Measurements from ENCODE around the gene SH3BGR.

SH3BGR gene

DNA sequence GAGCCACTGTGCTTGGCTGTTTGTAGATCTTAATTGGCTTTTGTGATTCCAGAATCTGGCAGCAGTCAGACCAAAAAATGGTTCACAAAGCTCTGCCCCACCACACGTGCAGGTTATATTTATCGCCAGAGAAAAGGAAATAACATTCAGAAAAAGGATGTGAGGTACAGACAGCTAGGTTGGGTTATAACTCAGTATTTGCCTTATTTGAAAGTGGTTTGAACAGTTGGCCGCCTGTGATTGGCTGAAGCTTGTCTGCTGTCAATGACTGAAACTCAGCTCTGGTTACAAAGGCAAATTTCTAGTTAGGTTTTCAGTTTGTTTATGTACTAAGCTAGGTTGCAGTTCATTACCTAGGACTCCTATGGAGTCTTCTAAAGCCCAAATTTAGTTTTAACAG is 9.6 kb downstream of the SH3BGR start:
- no peak for DNase-seq

DNA sequence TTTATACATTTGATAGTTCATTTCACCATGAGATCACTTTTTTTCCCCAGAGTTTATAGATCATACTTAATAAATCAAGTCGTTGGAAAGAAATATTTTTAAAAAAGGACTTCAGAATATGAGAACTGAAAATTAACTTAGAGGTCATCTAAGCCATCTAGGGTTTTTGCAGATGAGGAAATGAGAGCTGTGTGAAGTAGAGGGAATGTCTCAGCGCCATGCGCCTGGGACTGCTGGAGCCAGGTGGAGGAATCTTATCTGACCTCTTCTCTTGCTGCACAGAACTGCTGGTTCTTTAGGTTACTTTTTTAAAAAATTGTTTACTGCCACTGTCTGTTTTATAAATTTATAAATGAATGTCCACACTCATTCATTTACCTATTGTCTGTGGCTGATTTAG is 11.5 kb downstream of the SH3BGR start:
- DNase-seq = no peak

GRCh38 chr21:39466584-39466983 is 14.8 kb downstream of the SH3BGR start:
- no peak for DNase-seq

GRCh38 chr21:39467746-39468145 is 16.0 kb downstream of the SH3BGR start:
- DNase-seq = no peak

DNA sequence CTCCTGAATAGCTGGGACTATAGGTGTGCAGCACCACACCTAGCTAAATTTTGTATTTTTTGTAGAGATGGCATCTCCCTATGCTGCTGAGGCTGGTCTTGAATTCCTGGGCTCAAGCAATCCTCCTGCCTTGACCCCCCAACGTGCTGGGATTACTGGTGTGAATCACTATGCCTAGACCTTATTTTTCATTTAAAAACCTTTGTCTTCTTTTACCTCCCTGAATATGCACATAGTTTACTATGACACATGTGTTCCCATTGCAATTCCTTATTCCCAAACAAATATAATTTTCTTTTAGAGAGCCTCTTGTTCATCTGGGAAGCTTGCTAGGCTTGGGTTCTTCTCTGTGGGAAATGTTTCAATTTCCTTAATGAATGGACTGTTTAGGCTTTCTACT is 16.8 kb downstream of the SH3BGR start:
- no peak for DNase-seq

- DNase-seq = no peak
These were observed 19.8 kb downstream of the SH3BGR start for GRCh38 chr21:39471598-39471997.

DNA sequence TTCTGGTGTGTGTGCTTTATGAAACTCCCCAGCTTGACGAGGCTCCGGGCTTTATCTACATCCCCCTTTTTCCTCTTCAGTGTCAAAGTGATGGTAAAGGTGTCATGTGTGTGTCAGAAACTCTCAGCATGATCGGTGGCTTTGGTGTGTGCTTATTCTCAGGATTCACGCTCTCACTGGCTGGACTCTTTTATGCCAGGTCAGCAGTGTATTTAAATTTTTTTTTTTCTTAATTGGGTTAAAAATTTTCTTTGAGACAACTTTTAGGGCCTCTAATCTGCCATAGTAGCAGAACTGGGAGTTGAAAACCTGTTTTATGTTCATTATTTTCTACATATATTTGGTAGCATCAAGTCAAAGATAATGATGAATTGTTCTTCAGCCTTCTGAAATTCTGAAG is 21.0 kb downstream of the SH3BGR start:
- no peak for DNase-seq

GRCh38 chr21:39474611-39475010 is 22.8 kb downstream of the SH3BGR start:
- DNase-seq = no peak

DNA sequence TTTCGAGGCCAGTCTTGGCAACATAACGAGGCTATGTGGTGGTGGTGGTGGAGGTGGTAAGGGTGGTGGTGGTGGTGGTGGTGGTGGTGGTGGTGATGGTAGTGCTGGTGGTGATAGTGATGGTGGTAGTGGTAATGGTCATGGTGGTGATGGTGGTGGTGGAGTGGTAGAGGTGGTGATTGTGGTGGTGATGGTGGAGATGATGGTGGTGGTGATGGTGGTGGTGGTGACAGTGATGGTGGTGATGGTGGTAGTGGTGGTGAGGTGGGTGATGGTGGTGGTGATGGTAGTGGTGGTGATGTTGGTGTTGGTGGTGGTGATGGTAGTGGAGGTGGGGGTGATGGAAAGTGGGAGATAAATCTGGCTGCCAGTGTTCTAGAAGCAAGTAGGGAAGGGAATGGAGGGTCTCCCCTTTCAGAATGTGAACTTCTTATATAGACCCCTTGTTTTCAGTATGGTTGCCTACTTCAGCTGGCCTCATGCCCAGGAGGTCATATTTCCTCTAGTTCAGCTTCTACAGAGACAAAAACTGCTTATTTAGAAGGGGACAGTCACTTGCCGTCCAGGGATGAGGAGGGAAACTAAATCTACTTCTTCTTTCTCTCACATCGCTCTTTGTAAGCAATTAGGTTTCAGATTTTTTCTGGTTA is 27.5 kb downstream of the SH3BGR start:
- DNase-seq = no peak

DNA sequence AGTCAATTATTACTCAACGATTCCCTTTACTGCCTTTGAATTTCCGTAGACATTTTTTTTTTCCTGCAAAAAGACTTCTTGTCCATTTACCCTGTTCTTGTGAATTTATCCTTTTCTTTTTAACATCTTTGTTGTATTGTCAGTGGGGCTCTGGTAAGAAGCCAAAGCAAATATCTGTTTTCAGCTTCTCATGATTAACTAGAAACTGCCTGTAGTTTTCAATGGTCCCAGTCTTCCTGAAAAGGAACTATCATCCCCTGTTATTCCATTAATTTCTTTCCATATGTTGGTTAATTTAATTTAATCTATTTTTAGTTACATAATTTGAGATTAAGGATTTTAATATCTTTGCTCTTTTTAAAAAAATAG is 28.0 kb downstream of the SH3BGR start:
- no peak for DNase-seq

DNA sequence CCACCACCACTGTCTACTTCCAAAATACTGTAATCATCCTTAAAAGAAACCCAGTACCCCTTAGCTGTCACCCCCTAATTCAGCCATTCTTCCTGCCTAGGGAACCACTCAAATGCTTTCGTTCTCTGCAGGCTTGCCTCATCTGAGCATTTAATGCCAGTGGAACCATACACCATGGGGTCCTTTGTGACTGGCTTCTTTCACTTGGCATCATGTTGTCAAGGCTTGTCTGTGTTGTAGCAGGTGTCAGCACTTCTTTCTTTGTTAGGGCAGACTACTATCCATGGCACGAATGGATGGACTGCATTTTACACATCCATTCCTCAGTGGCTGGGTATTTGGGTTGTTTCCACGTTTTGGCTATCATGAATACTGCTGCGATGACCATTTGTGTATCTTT is 28.5 kb downstream of the SH3BGR start:
- DNase-seq = no peak

DNA sequence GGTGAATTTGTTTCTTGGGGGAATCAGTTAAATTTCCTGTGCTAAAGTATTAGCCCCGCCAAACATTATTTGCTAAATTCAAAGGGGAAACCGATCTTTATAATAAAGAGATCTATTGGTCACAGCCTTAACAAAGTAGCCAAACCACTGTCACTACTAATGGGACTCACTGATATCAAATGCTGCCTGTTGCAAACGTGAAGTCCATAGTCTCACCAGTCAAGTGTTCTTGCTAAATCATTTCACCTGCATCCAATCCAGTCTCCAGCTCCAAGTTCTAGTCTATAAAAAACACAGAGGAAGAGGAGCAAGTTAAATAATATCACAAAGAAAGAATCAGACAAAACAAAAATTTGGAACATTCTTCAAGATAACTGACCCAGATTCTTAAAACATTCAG is 30.1 kb downstream of the SH3BGR start:
- DNase-seq = no peak

GRCh38 chr21:39483917-39484316 is 32.1 kb downstream of the SH3BGR start:
- DNase-seq = no peak

GRCh38 chr21:39484711-39485276 is 33.0 kb downstream of the SH3BGR start:
- peak; percentile 20 for DNase-seq

DNA sequence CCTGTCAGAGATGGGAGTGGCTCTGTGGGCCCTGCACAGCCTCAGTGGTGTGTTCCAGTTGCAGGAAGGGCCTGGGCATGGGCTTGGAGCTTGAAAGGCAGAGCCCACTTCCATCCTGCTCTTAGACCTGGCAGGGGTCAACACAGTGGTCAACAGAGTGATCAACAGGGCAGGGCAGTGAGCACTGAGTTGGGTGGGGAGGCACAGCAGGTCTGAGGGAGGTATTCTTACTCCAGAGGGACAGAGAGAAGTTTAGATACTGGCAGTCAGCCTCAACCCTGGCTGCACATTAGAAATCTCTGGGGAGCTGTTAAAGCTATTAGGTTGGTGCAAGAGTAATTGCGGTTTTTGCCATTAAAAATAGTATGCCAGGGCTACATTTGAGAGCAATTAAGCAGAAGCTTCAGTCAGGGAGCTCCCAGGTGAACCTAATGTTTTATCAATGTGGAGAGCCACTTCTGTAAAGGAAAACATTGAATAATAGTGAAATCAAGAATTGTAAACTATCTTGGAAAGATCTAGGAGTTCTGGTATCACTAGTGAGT is 37.7 kb downstream of the SH3BGR start:
- DNase-seq = no peak

DNA sequence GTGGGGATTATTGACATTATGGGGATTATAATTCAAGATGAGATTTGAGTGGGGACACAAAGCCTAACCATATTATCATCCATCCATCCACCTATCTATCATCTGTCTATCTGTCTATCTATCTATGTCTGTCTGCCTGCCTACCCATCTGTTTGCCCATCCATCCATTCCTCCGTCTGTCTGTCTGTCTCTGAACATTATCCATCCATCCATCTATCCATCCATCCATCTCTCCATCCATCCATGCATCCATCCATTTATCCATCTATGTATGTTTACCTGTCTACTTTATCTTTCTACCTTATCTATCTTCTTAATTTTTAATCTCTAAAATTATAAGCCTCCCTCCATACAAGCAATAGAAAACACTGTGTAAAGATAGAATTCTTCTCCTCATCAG is 47.4 kb downstream of the SH3BGR start:
- DNase-seq = peak; percentile 35

- DNase-seq = no peak
These were observed 50.9 kb downstream of the SH3BGR start for GRCh38 chr21:39502631-39503030.

GRCh38 chr21:39503123-39503762 is 51.5 kb downstream of the SH3BGR start:
- no peak for DNase-seq

DNA sequence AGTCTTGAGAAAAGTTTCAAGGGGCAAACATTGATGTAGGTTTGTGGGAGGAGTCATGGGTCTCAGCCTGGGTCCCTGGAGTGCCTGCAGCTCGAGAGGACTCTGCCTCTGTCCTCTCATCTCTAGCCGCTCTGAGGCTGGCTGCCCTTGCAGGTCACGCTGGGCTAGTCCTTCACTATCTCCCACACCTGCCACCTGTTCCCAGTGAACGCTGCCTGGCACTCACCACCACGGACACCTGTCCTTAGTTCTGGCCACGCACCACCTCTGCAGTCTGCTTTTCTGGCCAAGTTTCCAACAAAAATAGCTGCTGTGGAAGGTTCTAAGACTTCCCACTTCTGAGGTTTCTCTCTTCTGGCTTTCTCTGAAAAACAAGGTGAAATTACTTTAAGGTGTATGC is 52.5 kb downstream of the SH3BGR start:
- no peak for DNase-seq

DNA sequence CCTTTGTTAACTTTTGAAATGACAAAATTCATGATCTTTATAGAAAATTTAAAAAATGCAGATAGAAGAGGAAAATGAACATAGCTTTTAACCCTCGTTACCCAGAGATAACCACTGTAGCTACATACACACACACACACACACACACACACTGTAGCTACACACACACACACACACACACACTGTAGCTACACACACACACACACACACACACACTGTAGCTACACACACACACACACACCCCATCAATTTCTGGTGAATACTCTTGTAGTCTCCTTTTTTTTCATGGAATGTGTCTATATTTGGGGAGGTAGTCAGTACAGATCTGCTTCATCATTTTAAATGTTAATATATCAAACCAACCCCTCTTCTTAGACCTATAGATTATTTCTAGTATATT is 58.5 kb downstream of the SH3BGR start:
- DNase-seq = no peak

DNA sequence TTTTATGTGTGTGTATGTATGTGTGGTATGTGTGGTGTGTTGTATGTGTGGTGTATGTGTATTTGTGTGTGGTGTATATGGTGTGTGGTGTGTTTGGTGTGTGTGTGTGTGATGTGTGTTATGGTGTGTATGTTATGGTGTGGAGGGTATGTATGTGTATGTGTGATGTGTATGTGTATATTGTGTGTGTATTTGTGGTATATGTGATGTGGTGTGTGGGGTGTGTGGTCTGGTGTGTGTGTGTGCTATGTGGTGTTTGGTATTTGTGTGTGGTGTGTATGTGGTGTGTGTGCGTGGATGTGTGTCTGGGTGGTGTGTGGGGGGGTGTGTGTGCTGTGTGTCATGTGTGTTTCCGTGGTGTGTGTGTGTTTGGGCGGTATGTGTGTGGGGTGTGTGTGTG is 59.3 kb downstream of the SH3BGR start:
- DNase-seq = no peak

DNA sequence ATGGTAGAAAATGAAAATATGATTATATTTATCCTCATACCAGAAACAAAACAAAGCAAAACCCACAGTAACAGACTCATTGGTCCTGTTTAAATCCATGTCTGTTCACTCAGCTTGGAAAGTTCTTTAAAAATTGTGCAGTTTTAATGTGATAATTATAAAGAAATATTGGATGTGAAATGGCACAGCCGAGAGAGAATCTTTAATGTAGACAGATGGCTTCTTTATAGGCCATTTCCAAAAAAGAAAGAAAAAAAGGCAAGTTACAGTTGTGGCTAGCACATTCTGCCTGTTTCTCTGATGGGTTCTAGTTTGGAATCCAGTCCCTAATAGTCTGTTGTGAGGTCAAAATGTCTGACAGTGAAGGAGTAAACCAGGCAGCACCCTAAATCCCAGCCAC is 62.0 kb downstream of the SH3BGR start:
- no peak for DNase-seq

- DNase-seq = no peak
These were observed 64.1 kb downstream of the SH3BGR start for GRCh38 chr21:39515684-39516472.

Data from NCI-H82 (cell line).